Measurements from ENCODE around the gene ANGEL2.
"Not testable (repeated sequence)": the region's sequence is repeated elsewhere in the genome, so short reads cannot be mapped to it uniquely, and the experiment has no call there.

ANGEL2 gene

GRCh38 chr1:212974711-212975110, 41.0 kb downstream of the ANGEL2 start:
- no peak for DNase-seq

GRCh38 chr1:212973899-212974298, 41.8 kb downstream of the ANGEL2 start:
- DNase-seq = no peak

GRCh38 chr1:212973426-212973825, 42.2 kb downstream of the ANGEL2 start:
- DNase-seq = no peak

- DNase-seq = no peak
Measured at GRCh38 chr1:212971312-212971711, 44.4 kb downstream of the ANGEL2 start.

GRCh38 chr1:212970085-212970484, 45.6 kb downstream of the ANGEL2 start:
- DNase-seq = no peak

- no peak for DNase-seq
Measured at GRCh38 chr1:212968368-212968863, 47.3 kb downstream of the ANGEL2 start.

GRCh38 chr1:212967801-212968200, 47.9 kb downstream of the ANGEL2 start:
- no peak for DNase-seq

- no peak for DNase-seq
Measured at GRCh38 chr1:212966616-212967015, 49.1 kb downstream of the ANGEL2 start.

- DNase-seq = not testable (repeated sequence)
Measured at GRCh38 chr1:212964993-212965392, 50.7 kb downstream of the ANGEL2 start.

GRCh38 chr1:212964102-212964501, 51.6 kb downstream of the ANGEL2 start:
- DNase-seq = no peak

- DNase-seq = no peak
Measured at GRCh38 chr1:212962509-212962908, 53.2 kb downstream of the ANGEL2 start.

GRCh38 chr1:212960932-212961331, 54.7 kb downstream of the ANGEL2 start:
- no peak for DNase-seq

GRCh38 chr1:212959266-212960220, 56.1 kb downstream of the ANGEL2 start:
- no peak for DNase-seq

GRCh38 chr1:212958175-212958574, 57.5 kb downstream of the ANGEL2 start:
- no peak for DNase-seq

- no peak for DNase-seq
Measured at GRCh38 chr1:212957546-212957945, 58.1 kb downstream of the ANGEL2 start.

GRCh38 chr1:212955961-212956620, 59.6 kb downstream of the ANGEL2 start:
- DNase-seq = no peak

- DNase-seq = no peak
Measured at GRCh38 chr1:212955098-212955497, 60.6 kb downstream of the ANGEL2 start.

GRCh38 chr1:212954514-212954913, 61.2 kb downstream of the ANGEL2 start:
- no peak for DNase-seq

GRCh38 chr1:212953321-212953720, 62.3 kb downstream of the ANGEL2 start:
- DNase-seq = no peak

GRCh38 chr1:212952641-212952976, 63.1 kb downstream of the ANGEL2 start:
- no peak for DNase-seq

- DNase-seq = no peak
Measured at GRCh38 chr1:212951947-212952640, 63.6 kb downstream of the ANGEL2 start.

- no peak for DNase-seq
Measured at GRCh38 chr1:212951126-212951946, 64.3 kb downstream of the ANGEL2 start.

All from CD4-positive, alpha-beta T cell treated with Interleukin-10 for 1 hour (primary cell).